Measurements from ENCODE around the gene MKLN1.

The MKLN1 gene

GRCh38 chr7:131524703-131525102 lies 197.0 kb downstream of the MKLN1 start:
- DNase-seq: no peak

DNA sequence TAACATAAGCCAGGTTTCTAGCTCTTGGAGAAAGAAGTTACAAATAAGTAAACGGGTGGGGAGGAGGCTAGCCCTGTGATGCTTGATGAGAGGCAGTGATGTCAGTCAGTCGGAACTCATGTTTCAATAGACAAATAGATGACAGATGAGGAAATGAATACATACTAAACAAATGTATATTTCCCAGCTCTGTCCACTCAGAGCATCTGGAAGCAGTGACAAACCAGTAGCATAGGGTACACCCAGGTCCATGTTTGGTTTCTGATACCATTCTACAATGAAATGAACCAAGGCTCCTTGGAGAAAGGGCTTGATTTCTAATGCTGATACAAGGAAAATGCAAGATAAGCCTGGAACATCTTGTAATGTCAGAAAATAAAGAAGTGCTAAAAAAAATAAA lies 198.1 kb downstream of the MKLN1 start:
- no peak for DNase-seq

GRCh38 chr7:131527456-131527855 lies 199.8 kb downstream of the MKLN1 start:
- DNase-seq: no peak

GRCh38 chr7:131529179-131529578 lies 201.5 kb downstream of the MKLN1 start:
- DNase-seq: no peak

DNA sequence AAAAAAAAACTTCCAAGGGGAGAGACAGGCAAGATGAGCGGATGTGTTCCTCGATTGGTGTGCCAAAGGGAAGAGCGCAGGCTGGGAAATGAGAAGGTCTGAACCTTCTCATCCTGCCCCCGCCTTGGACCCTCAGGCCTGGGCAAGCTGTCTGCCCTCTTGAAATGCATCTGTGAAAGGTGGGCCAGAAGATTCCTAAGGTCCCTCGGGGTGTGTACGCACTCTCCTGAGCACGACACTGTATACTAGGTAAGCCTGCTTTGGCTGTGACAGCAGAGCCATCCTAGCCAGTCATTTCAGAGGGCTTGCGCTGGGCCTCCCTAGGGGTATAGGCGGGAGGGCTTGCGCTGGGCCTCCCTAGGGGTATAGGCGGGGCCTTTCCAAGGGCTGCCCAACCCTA lies 201.9 kb downstream of the MKLN1 start:
- DNase-seq: no peak

GRCh38 chr7:131530137-131530536 lies 202.5 kb downstream of the MKLN1 start:
- DNase-seq: no peak

GRCh38 chr7:131532570-131533091 lies 205.0 kb downstream of the MKLN1 start:
- no peak for DNase-seq

GRCh38 chr7:131533151-131533559 lies 205.5 kb downstream of the MKLN1 start:
- DNase-seq: no peak

DNA sequence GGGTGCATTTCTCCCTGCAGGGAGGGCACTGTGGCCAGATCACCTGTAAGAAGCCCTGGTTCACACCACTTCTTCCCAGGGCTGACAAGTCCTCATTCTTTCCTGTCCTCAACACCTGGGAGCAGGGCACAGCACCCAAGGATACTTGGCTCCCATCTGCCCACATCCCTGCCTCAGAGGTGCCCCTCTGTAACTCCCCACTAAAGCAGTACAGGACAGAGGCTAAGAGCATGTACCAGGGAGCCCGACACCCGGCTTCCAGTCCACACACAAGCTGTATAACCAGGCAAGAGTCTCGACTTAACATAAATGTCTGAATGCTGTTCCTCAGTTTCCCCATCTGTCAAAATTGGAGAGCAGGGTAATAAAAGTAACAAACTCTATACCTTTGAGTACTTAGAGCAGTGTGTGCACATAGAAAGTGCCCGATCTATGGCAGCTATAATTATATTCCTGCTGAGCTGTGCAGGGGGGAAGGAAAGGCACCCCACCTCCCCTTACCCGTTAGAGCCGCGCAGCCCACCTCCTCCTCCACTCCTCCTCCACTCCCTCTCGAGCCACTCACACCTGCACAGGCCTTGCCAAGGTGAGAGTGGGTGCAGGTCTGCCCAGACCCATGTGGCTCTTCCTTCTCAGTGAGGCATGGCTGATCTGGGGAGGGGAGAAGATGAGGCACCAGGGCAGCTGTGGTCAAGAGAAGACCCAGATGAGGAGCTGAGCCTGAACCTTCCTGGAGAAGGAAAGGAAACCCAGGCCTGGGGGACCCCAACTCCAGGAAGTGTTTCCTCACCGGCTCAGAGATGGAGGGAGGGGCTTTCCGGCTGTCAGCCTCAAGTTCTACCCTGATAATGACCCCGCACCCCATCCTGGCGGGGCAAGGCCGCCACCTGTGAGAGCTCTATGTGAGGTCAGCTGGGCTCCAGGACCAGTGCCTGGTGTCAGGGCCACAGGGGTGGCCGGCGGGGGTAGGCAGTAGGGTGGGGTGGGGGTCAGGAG lies 206.2 kb downstream of the MKLN1 start:
- DNase-seq: no peak

- DNase-seq: no peak
These were observed 208.7 kb downstream of the MKLN1 start for GRCh38 chr7:131536361-131536849.

DNA sequence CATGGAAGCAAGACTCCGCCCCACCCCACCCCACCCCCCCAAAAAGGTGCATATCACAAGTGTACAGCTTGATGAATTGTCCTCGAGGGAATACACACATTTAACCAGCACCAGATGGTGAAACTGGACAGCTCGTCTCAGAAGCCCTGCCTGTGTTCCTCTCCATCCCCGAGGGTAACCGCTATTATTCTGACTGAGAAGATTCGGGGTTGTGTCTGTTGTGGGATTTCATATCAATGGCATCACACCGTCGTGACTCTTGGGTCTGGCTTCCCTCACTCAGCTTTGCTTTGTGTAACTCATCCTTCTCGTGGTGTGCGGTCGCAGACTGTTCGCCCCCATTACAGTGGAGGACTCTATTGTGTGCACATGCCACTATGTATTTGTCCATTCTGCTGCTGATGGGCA lies 209.9 kb downstream of the MKLN1 start:
- no peak for DNase-seq

DNA sequence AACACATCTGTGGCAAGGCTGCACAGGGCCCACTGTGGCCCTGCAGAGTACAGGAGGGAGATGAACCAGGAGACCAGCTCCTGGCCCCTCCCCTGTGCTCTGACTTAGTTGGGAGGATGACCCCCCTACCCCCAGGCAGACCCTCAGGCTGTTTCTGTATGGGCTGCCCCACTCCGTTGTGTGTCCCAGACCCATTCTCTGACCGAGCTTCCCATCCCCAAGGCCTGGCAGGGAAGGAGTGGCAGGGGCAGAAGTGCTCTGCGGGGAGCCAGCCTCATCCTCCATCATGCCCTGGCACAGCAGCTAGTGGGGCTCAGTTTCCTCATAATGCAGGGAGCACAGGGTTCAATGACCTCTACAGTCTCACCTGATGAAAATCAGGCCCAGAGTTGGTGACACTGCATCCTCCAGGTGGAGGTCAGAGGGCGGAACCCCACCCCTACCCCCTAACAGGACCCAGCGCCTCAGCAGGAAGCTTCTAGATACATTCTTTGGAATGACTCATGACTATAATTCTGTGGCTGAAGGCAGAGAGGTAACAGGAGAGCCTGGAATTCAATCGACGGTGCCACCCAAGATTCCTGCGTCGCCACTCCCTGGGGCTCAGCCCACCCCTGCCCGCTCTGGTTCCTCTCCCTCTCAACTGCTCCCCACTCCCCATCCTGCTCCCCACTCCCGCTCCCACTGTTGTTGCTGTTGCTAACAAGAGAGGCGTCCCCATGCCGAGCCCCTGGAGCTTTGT lies 210.6 kb downstream of the MKLN1 start:
- DNase-seq: no peak

DNA sequence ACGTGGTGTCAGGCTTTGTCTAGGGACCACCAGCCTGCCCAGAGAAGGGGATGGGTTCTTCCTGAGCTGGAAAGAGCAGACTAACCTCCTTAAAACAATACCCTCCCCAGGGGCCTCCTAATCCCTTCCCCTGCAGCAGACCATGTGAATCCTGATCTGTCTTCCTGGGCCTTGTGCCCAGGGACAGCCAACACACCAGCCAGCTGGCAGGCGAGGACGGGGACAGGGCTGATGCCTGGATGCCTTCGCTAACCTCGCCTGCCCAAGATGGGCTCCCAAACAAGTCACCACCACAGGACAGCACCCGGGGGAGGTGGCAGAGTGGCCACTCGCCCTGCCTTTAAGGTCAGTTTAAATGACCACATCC lies 211.1 kb downstream of the MKLN1 start:
- peak in 4 of 14 donors; percentile 6 to 56 (median 26) for DNase-seq

DNA sequence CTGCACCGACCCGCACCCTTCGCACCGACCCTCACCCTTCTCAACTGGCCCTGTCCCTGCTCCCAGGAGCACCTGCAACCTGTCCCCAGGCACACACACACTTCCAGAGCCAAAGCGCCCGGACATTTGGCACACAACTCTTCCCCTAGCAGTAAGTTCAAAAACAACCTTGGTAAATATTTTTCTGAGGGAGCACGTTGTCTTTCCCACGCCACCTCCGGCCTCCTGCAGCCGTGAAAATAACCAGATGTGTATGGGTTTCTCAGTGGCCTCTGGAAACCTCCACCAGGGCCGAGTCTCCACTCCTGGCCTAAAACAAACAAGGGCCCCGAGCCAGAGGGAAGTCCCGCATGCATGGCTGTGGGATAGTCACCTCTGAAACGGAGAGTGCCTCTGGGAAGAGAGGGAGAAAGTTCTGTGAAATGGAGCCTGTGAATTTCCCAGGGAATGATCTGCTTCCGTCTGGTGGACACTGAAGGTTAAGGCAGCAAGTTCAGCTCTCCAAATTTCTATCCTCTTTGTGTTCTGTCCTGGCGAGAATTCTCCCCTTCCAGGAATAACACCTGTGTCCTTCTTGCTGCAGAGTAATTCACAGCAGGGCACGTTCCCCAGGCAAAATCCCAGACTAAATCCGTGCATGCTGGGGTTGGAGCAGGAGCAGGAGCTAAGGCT lies 213.0 kb downstream of the MKLN1 start:
- peak in 2 of 14 donors; percentile 10 to 80 for DNase-seq

DNA sequence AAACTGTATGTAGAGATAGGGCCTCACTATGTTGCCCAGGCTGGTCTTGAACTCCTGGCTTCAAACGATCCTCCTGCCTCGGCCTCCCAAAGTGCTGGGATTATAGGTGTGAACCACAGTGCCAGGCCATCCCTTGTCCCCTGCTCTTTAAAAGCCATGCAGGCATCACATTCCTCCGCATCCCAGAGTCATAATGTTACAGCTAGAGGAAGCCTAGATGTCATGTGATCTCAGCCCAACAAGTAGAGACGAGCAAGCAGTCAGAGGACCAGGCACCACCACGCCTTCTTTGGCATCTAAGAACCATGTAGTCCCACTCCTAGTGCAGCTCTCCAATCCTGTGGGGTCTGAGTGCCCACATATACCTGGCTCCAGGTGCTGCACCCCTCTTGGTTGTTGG lies 215.6 kb downstream of the MKLN1 start:
- no peak for DNase-seq

DNA sequence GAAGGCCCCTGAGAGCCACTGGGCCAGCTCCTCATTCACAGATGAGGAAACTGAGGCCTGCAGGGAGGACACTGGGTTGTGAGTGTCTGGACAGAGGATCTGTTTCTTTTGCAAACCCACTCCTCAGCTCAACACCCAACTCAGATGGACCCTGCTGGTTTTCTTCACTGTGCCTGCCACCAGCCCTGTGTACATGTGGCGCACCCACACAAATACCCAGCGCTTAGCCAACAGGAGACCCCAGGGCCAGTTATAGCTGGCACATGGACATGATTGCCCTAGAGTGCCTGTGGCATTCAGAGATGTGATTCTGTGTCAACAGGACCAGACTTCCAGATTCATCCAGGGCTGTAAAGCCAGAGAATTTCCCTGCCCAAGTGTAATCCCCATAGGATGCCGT lies 216.3 kb downstream of the MKLN1 start:
- no peak for DNase-seq

DNA sequence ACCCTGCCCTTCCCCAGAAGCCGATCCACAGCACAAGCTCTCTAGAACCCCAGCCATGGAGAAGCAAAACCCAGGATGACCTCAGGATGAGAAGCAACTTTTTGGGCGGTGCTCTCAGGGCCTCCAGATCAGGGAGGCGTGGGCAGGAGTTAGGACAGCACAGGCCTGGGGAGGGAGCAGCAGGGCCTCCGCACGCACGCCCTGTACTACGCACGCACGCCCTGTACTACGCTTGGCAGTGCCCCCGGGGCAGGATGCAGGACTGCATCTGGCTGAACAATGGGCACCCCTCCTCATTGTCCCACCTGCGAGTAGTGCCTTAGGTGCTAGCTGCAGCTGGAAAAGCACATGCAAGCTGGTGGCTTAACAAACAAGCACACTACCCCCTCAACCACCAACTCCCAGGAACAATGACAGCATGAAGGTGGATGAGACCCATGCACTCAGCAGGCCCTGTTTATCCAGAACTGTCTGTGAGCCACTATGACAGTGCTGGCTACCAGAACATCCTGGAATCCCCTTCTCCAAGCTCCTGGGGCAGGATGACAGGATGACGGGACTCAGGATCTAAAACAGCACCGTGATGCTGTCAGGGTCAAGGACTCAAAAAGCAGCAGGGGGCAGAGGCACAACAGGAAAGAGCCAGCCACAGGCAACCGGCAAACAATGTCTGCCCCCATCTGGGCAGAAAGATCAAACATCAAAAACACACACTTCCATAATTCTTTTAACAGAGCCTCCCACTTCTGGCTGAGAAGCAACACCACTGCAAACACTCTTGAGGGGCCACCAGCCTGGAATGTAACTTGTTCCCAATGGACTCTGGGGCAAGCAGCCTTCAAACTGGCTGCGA lies 217.0 kb downstream of the MKLN1 start:
- DNase-seq: peak in 2 of 14 donors; percentile 7 to 18

GRCh38 chr7:131546126-131546525 lies 218.4 kb downstream of the MKLN1 start:
- no peak for DNase-seq

Data from C1 segment of cervical spinal cord (tissue), 14 donors.